GM23338 (cell line): ENCODE results near the gene NSG1. TPM values are rescaled to one million over a fixed set of nuclear protein-coding genes. Genes with fewer than 3 reads are reported as not detected.

Source experiments
- EZH2 ChIP-seq: fragments of 200-600 bp; sonication (generic); IDR thresholded peaks from one replicate; pipeline ENCODE4 v1.8.0; 2017; ENCODE audit warnings: antibody characterized with exemption, mild to moderate bottlenecking, low read depth; ENCODE audit not compliant: unreplicated experiment
- NANOG ChIP-seq: IDR thresholded peaks from 2 replicates; pipeline ENCODE4 v1.6.1; 2016; ENCODE audit warnings: antibody characterized with exemption, borderline replicate concordance
- POLR2AphosphoS5 ChIP-seq: IDR thresholded peaks from 2 replicates; pipeline ENCODE4 v1.6.1; 2016; ENCODE audit warnings: antibody characterized with exemption, low read depth
- ZNF114 ChIP-seq: fragments of 250-450 bp; sonication (Bioruptor Pico); IDR thresholded peaks from 2 replicates; pipeline ENCODE4 v1.5.0; 2020; ENCODE audit warnings: mild to moderate bottlenecking, moderate library complexity
- ZNF331 ChIP-seq: fragments of 250-450 bp; sonication (Bioruptor Pico); IDR thresholded peaks from 2 replicates; pipeline ENCODE4 v1.5.0; 2020; ENCODE audit warnings: low read depth, mild to moderate bottlenecking, moderate library complexity
- polyA plus RNA-seq: library from polyadenylated mRNA; unstranded; fragments of >200 nt; fragmentation: Nextera tagmentation; extraction: Ambion mirVana; gene quantifications from 2 replicates; pipeline ENCODE4 v1.2.1, GENCODE V29; 2016
- total RNA-seq: library from RNA; depleted of rRNA; stranded (reverse); fragments of >200 nt; shearing (Covaris generic); gene quantifications from 2 replicates; pipeline ENCODE4 v1.2.3, GENCODE V29; 2014
- TF ChIP-seq, protein P1 (sequence below): fragments of 250-450 bp; sonication (Bioruptor Pico); IDR thresholded peaks from 2 replicates; pipeline ENCODE4 v1.5.0; 2020; ENCODE audit warnings: mild to moderate bottlenecking, moderate library complexity
- TF ChIP-seq, protein P2 (sequence below), 2 experiments: fragments of 200-600 bp in 1 of 2; sonication (generic) in 1 of 2; conservative IDR thresholded peaks; 2 replicates each; pipeline versions ENCODE4 v1.5.1 to v1.6.1; 2016 to 2017; ENCODE audit warnings: antibody characterized with exemption in 2 of 2, low read depth in 2 of 2, mild to moderate bottlenecking in 2 of 2, moderate library complexity in 1 of 2

NSG1 gene
- total and polyA plus RNA-seq, 2 experiments from 2014 or later = 17.4 to 34.5 TPM

DNA sequence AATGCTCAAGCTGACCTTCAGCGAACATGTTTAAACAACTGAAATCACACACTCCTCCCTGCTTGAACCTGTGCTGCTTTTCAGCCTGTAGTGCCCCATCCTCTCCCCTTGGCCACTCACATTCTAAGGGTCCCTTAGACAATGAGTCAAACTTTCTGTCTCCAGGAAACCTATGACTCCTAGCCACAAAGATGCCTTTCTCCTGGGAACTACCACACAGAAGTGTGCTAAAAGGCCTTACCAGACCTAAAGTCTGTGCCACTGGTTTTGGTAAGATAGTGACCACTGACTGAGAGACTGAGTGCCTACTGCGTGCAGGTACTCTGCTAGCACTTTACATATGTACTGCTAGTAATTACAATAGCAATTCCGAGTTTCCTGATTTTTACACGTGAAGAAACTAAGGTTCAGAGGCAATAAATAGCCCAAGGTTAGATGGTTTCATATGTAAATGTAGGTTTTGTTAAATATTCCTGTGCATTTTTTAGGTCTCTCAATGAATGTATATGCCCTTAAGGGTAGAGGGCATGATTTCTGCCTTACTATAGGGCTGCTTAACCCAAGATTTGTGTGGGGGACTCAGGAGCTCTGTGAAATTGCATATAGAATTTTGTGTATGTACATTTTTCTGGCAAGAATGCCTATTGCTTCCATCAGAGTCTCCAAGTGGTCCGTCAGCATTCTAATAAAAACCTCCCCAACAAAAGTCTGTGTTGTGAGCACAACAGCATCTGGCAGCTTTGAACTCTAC, 71.1 kb downstream of the NSG1 start (continued):
- TF ChIP-seq, protein P1, sequence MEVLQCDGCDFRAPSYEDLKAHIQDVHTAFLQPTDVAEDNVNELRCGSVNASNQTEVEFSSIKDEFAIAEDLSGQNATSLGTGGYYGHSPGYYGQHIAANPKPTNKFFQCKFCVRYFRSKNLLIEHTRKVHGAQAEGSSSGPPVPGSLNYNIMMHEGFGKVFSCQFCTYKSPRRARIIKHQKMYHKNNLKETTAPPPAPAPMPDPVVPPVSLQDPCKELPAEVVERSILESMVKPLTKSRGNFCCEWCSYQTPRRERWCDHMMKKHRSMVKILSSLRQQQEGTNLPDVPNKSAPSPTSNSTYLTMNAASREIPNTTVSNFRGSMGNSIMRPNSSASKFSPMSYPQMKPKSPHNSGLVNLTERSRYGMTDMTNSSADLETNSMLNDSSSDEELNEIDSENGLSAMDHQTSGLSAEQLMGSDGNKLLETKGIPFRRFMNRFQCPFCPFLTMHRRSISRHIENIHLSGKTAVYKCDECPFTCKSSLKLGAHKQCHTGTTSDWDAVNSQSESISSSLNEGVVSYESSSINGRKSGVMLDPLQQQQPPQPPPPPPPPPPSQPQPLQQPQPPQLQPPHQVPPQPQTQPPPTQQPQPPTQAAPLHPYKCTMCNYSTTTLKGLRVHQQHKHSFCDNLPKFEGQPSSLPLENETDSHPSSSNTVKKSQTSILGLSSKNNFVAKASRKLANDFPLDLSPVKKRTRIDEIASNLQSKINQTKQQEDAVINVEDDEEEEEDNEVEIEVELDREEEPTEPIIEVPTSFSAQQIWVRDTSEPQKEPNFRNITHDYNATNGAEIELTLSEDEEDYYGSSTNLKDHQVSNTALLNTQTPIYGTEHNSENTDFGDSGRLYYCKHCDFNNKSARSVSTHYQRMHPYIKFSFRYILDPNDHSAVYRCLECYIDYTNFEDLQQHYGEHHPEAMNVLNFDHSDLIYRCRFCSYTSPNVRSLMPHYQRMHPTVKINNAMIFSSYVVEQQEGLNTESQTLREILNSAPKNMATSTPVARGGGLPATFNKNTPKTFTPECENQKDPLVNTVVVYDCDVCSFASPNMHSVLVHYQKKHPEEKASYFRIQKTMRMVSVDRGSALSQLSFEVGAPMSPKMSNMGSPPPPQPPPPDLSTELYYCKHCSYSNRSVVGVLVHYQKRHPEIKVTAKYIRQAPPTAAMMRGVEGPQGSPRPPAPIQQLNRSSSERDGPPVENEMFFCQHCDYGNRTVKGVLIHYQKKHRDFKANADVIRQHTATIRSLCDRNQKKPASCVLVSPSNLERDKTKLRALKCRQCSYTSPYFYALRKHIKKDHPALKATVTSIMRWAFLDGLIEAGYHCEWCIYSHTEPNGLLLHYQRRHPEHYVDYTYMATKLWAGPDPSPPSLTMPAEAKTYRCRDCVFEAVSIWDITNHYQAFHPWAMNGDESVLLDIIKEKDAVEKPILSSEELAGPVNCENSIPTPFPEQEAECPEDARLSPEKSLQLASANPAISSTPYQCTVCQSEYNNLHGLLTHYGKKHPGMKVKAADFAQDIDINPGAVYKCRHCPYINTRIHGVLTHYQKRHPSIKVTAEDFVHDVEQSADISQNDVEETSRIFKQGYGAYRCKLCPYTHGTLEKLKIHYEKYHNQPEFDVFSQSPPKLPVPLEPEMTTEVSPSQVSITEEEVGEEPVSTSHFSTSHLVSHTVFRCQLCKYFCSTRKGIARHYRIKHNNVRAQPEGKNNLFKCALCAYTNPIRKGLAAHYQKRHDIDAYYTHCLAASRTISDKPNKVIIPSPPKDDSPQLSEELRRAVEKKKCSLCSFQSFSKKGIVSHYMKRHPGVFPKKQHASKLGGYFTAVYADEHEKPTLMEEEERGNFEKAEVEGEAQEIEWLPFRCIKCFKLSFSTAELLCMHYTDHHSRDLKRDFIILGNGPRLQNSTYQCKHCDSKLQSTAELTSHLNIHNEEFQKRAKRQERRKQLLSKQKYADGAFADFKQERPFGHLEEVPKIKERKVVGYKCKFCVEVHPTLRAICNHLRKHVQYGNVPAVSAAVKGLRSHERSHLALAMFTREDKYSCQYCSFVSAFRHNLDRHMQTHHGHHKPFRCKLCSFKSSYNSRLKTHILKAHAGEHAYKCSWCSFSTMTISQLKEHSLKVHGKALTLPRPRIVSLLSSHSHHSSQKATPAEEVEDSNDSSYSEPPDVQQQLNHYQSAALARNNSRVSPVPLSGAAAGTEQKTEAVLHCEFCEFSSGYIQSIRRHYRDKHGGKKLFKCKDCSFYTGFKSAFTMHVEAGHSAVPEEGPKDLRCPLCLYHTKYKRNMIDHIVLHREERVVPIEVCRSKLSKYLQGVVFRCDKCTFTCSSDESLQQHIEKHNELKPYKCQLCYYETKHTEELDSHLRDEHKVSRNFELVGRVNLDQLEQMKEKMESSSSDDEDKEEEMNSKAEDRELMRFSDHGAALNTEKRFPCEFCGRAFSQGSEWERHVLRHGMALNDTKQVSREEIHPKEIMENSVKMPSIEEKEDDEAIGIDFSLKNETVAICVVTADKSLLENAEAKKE (CRISPR knock-in tag) = no peak
- no peak; the same call in 1 of the 2 replicates for TF ChIP-seq NANOG
- no peak for TF ChIP-seq ZNF331 (CRISPR knock-in tag)
- TF ChIP-seq, protein P2, sequence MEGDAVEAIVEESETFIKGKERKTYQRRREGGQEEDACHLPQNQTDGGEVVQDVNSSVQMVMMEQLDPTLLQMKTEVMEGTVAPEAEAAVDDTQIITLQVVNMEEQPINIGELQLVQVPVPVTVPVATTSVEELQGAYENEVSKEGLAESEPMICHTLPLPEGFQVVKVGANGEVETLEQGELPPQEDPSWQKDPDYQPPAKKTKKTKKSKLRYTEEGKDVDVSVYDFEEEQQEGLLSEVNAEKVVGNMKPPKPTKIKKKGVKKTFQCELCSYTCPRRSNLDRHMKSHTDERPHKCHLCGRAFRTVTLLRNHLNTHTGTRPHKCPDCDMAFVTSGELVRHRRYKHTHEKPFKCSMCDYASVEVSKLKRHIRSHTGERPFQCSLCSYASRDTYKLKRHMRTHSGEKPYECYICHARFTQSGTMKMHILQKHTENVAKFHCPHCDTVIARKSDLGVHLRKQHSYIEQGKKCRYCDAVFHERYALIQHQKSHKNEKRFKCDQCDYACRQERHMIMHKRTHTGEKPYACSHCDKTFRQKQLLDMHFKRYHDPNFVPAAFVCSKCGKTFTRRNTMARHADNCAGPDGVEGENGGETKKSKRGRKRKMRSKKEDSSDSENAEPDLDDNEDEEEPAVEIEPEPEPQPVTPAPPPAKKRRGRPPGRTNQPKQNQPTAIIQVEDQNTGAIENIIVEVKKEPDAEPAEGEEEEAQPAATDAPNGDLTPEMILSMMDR (conservative IDR thresholded peaks at IDR 0.05; ENCODE audit: low read depth in 2 of 2) = no peak
- no peak for TF ChIP-seq EZH2
- no peak for TF ChIP-seq POLR2AphosphoS5
- TF ChIP-seq ZNF114 (CRISPR knock-in tag) = no peak
